Superior temporal gyrus (tissue), 1 donor: ENCODE data around the gene FAM117B.

ENCODE experiments used
- DNase-seq: peaks from one replicate; pipeline ENCODE4 v3.0.0-alpha.2; 2016; ENCODE audit errors: extremely low spot score

The FAM117B gene

DNA sequence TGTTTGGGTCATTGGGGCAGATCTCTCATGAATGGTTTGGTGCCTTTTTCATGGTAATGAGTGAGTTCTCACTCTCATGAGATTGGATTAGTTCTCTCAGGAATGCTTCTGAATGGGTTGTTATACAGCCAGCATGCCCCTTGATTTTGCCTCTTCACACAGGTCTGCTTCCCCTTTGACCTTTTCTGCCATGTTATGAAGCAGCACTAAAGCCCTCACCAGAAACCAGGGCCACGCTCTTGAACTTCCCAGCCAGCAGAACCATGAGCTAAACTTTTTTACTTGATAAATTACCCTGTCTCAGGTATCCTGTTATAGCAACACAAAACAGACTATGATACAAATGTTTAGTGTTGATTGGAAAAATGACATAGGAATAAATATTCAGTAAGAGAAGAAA is 179.5 kb downstream of the FAM117B start:
- DNase-seq: no peak

DNA sequence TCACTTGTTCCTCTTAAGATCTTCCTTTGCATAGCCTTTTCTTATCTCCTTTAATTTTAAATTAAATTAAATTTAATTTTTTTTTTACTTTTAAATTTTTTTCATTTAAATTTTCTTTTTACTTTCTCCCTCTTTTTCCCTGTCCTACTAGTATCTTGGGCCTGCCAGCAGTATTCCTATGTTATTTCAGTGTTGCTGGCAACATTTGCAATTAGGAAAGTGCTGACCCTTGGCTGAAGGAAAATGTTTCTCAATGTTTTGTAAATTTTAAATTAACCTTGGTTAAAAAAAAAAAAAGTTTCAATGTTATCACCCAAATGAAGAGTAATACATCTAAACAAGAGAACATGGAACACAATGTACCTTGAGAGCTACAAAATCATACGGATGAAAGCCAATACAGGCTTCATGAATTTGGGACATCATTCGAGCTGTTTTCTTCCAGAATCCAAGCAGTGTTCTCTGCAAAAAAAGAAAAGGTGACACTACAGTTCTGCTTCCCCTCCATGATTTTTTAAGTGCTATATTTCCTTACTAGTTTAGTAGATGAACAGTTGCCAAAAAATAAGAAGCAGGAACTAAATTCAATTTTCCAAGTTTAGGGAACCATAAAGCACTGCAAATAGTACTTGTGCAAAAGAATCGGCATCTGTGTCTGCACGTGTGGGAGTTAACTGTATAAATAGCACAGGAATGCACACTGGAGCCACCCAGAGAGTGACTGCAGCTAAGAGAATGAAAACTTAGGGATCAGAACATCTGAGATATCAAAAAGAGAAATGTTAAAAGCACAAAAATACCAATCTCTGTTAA is 181.0 kb downstream of the FAM117B start:
- DNase-seq: peak; percentile 55

DNA sequence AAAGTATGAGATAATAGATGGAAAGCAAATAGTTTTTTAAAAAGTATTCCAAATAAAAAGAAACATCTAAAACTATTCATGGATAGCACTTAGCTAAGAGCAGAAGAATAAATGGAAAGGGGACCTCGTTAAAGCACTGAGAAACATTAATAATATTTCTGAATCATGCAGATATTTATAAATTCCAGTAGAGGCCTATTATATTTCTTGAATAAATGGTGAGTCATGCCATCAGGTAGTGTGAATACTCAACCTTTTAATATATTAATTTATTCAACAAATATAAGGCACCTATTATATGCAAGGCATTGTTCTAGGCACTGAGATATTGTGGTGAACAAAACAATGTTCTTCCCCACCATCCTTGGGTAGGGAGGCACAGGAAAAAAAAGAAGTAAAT is 183.0 kb downstream of the FAM117B start:
- DNase-seq: no peak

DNA sequence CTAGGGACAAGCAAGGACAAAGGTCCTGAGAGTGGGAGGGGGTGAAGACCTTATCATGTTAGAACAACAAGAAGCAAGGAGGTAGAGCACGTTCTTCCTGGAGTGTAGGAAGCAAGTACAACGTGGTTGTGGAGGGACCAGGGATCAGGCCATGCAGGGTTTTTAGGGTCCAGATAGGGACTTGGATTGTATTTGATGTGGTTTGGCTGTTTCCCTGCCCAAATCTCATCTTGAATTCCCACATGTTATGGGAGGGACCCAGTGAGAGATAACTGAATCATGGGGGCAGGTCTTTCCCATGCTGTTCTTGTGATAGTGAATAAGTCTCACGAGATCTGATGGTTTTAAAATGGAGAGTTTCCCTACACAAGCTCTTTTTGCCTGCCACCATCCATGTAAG is 183.6 kb downstream of the FAM117B start:
- no peak for DNase-seq
